Stimulated activated CD8-positive, alpha-beta memory T cell treated with anti-CD3 and anti-CD28 coated beads, Interleukin-12 subunit alpha, Interleukin-12 subunit beta, amount 100 ng/mL, for 4 hours (primary cell): ENCODE results near the gene VWA3B.

Experiments
- DNase-seq: peaks from one replicate; pipeline ENCODE4 v3.0.0-alpha.2; 2020; ENCODE audit warnings: low read depth

The VWA3B gene

GRCh38 chr2:98177286-98177685, 90.3 kb downstream of the VWA3B start:
- DNase-seq: no peak

GRCh38 chr2:98177986-98178385, 91.0 kb downstream of the VWA3B start:
- DNase-seq: no peak

- DNase-seq: no peak
Observed at GRCh38 chr2:98180456-98180855, 93.5 kb downstream of the VWA3B start.

GRCh38 chr2:98181346-98181745, 94.4 kb downstream of the VWA3B start:
- no peak for DNase-seq

GRCh38 chr2:98185801-98186200, 98.8 kb downstream of the VWA3B start:
- no peak for DNase-seq

GRCh38 chr2:98187194-98187593, 100.2 kb downstream of the VWA3B start:
- DNase-seq: no peak

GRCh38 chr2:98188351-98189046, 101.5 kb downstream of the VWA3B start:
- no peak for DNase-seq

GRCh38 chr2:98191883-98192282, 104.9 kb downstream of the VWA3B start:
- DNase-seq: no peak

- DNase-seq: no peak
Observed at GRCh38 chr2:98201576-98201975, 114.6 kb downstream of the VWA3B start.

- DNase-seq: no peak
Observed at GRCh38 chr2:98205889-98206288, 118.9 kb downstream of the VWA3B start.

- no peak for DNase-seq
Observed at GRCh38 chr2:98212092-98213000, 125.4 kb downstream of the VWA3B start.

- no peak for DNase-seq
Observed at GRCh38 chr2:98216616-98217015, 129.6 kb downstream of the VWA3B start.

GRCh38 chr2:98219152-98219551, 132.2 kb downstream of the VWA3B start:
- DNase-seq: no peak

GRCh38 chr2:98233941-98234340, 147.0 kb downstream of the VWA3B start:
- no peak for DNase-seq

- no peak for DNase-seq
Observed at GRCh38 chr2:98234776-98235175, 147.8 kb downstream of the VWA3B start.

- no peak for DNase-seq
Observed at GRCh38 chr2:98236935-98237334, 150.0 kb downstream of the VWA3B start.

GRCh38 chr2:98240786-98241398, 153.9 kb downstream of the VWA3B start:
- DNase-seq: no peak

- no peak for DNase-seq
Observed at GRCh38 chr2:98241592-98241991, 154.6 kb downstream of the VWA3B start.

- no peak for DNase-seq
Observed at GRCh38 chr2:98242003-98242402, 155.0 kb downstream of the VWA3B start.

GRCh38 chr2:98245491-98245890, 158.5 kb downstream of the VWA3B start:
- DNase-seq: no peak

GRCh38 chr2:98247383-98247782, 160.4 kb downstream of the VWA3B start:
- no peak for DNase-seq

- DNase-seq: no peak
Observed at GRCh38 chr2:98252038-98252773, 165.2 kb downstream of the VWA3B start.
